Vagina (tissue), 2 donors: ENCODE measurements around the gene SGF29.

Source experiments
- POLR2A ChIP-seq, 2 donors: fragments of 450-650 bp; IDR thresholded peaks; one replicate each; pipeline ENCODE4 v1.6.1; 2017; ENCODE audit warnings: antibody characterized with exemption in 2 of 2, mild to moderate bottlenecking in 2 of 2, moderate library complexity in 2 of 2
- POLR2AphosphoS5 ChIP-seq, 2 donors: sonication (generic); formaldehyde crosslinking; IDR thresholded peaks; one replicate each; pipeline ENCODE4 v1.9.0; 2017; ENCODE audit warnings: antibody characterized with exemption in 2 of 2, mild to moderate bottlenecking in 2 of 2, low read depth in 1 of 2; ENCODE audit not compliant: insufficient read depth in 1 of 2
- TF ChIP-seq, protein P1 (sequence below), 3 experiments: fragments of 450-650 bp in 2 of 3; fragments of 200-600 bp in 1 of 3; sonication (generic) in 1 of 3; IDR thresholded peaks; one replicate each; pipeline ENCODE4 v1.5.1; 2017 to 2019; ENCODE audit warnings: antibody characterized with exemption in 3 of 3, mild to moderate bottlenecking in 2 of 3, moderate library complexity in 2 of 3

DNA sequence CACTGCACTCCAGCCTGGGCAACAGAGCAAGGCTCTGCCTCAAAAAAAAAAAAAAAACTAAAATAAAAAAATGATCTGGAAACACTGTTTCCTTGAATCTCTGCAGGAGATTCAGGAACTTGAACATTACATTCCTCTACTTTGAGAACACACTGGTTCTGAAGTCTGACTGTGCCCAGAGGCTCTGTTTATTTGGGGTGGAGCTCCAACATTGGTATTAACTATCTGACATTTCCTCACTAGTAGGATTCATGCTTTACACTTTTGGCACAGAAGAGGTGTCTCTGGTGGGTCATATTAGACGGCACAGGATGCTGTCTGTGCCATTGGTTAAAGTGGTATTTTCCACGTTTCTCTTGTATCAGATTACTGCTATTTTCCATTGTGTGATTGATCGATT, 32.7 kb downstream of the SGF29 start:
- TF ChIP-seq, protein P1, sequence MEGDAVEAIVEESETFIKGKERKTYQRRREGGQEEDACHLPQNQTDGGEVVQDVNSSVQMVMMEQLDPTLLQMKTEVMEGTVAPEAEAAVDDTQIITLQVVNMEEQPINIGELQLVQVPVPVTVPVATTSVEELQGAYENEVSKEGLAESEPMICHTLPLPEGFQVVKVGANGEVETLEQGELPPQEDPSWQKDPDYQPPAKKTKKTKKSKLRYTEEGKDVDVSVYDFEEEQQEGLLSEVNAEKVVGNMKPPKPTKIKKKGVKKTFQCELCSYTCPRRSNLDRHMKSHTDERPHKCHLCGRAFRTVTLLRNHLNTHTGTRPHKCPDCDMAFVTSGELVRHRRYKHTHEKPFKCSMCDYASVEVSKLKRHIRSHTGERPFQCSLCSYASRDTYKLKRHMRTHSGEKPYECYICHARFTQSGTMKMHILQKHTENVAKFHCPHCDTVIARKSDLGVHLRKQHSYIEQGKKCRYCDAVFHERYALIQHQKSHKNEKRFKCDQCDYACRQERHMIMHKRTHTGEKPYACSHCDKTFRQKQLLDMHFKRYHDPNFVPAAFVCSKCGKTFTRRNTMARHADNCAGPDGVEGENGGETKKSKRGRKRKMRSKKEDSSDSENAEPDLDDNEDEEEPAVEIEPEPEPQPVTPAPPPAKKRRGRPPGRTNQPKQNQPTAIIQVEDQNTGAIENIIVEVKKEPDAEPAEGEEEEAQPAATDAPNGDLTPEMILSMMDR (IDR thresholded peaks at IDR 0.05) = no peak
- TF ChIP-seq POLR2AphosphoS5 (IDR thresholded peaks at IDR 0.05; ENCODE audit: insufficient read depth in 1 of 2, low read depth in 1 of 2) (no peak), POLR2A (IDR thresholded peaks at IDR 0.05) (no peak)
